ENCODE data around the gene AICDA. TPM values are rescaled to one million over a fixed set of nuclear protein-coding genes. Genes with fewer than 3 reads are reported as not detected.

The AICDA gene
- total RNA-seq, 4 donors from 2014 or later, result 0.41 TPM; not detected in 3

- no peaks in the 10 kb centered on the region for H3K27me3 ChIP-seq
- DNase-seq, result no peak
- H3K27ac ChIP-seq, result no peak overlapping the region
- intact Hi-C loops (cut with DNase I; ENCODE audit: low total_unique reads), result no loop called here
- no peak overlapping the region for H3K4me3 ChIP-seq
- H3K9me3 ChIP-seq, result no peaks in the 10 kb centered on the region
- no peaks in the 10 kb centered on the region for H3K4me1 ChIP-seq
- H3K36me3 ChIP-seq, result no peaks in the 10 kb centered on the region
- TF ChIP-seq CTCF (IDR thresholded peaks at IDR 0.05), result no peak
- no peak for TF ChIP-seq POLR2A (IDR thresholded peaks at IDR 0.05)
Measured at GRCh38 chr12:8564656-8565055, 48.0 kb downstream of the AICDA start.

- Histone ChIP-seq H3K27ac (no peak overlapping the region), H3K4me3 (no peak overlapping the region), H3K9me3 (no peaks in the 10 kb centered on the region), H3K27me3 (no peaks in the 10 kb centered on the region), H3K36me3 (no peaks in the 10 kb centered on the region), H3K4me1 (no peaks in the 10 kb centered on the region)
- TF ChIP-seq CTCF (IDR thresholded peaks at IDR 0.05), result no peak
- no peak for TF ChIP-seq POLR2A (IDR thresholded peaks at IDR 0.05)
- intact Hi-C loops (cut with DNase I; ENCODE audit: low total_unique reads), result no loop called here
- DNase-seq, result no peak
Measured at GRCh38 chr12:8563356-8563755, 49.3 kb downstream of the AICDA start.

- no peaks in the 10 kb centered on the region for H3K9me3 ChIP-seq
- intact Hi-C loops (cut with DNase I; ENCODE audit: low total_unique reads), result no loop called here
- no peak overlapping the region for H3K4me3 ChIP-seq
- H3K27ac ChIP-seq, result no peak overlapping the region
- no peaks in the 10 kb centered on the region for H3K36me3 ChIP-seq
- TF ChIP-seq POLR2A (IDR thresholded peaks at IDR 0.05) (no peak), CTCF (IDR thresholded peaks at IDR 0.05) (no peak)
- DNase-seq, result no peak
- no peaks in the 10 kb centered on the region for H3K4me1 ChIP-seq
- no peaks in the 10 kb centered on the region for H3K27me3 ChIP-seq
Measured at GRCh38 chr12:8562310-8562709, 50.3 kb downstream of the AICDA start.

GRCh38 chr12:8561011-8561410, 51.6 kb downstream of the AICDA start:
- Histone ChIP-seq H3K4me1 (no peaks in the 10 kb centered on the region), H3K9me3 (no peaks in the 10 kb centered on the region), H3K36me3 (no peaks in the 10 kb centered on the region), H3K27me3 (no peaks in the 10 kb centered on the region), H3K27ac (no peak overlapping the region), H3K4me3 (no peak overlapping the region)
- TF ChIP-seq POLR2A (IDR thresholded peaks at IDR 0.05) (no peak), CTCF (IDR thresholded peaks at IDR 0.05) (no peak)
- no peak for DNase-seq
- intact Hi-C loops (cut with DNase I; ENCODE audit: low total_unique reads), result no loop called here

- no peak for TF ChIP-seq CTCF (IDR thresholded peaks at IDR 0.05)
- TF ChIP-seq POLR2A (IDR thresholded peaks at IDR 0.05), result no peak
- no peak for DNase-seq
- no peaks in the 10 kb centered on the region for H3K4me1 ChIP-seq
- H3K4me3 ChIP-seq, result no peak overlapping the region
- H3K9me3 ChIP-seq, result no peaks in the 10 kb centered on the region
- intact Hi-C loops (cut with DNase I; ENCODE audit: low total_unique reads), result no loop called here
- no peaks in the 10 kb centered on the region for H3K27me3 ChIP-seq
- no peak overlapping the region for H3K27ac ChIP-seq
- H3K36me3 ChIP-seq, result no peaks in the 10 kb centered on the region
Measured at GRCh38 chr12:8559676-8560075, 53.0 kb downstream of the AICDA start.
